Panc1 (cell line): ENCODE measurements around the gene P2RY6. TPM values are rescaled to one million over a fixed set of nuclear protein-coding genes. Genes with fewer than 3 reads are reported as not detected.

Source experiments
- ATAC-seq: fragments of 200-7000 bp; cut with Tn5 transposase; 2 replicates; pipeline ENCODE4 v1.9.1; 2020; ENCODE audit warnings: mild to moderate bottlenecking, moderate library complexity
- BruUV-seq: library from RNA; stranded (reverse); fragments of 400-500 nt; replicated peaks from 2 replicates; lab custom pipeline; 2021; lab: Mats Ljungman, UMichigan
- CTCF ChIA-PET: fragments of 300-600 bp; sonication (Branson Sonifier 250); formaldehyde crosslinking; loops from one replicate; lab custom pipeline; 2022; ENCODE audit warnings: antibody characterized with exemption; lab: Charles Lee
- POLR2A ChIA-PET: fragments of 300-600 bp; sonication (Branson Sonifier 250); formaldehyde crosslinking; loops from one replicate; lab custom pipeline; 2022; ENCODE audit warnings: antibody characterized with exemption; lab: Charles Lee
- DNase-seq: peaks from one replicate; pipeline ENCODE4 v3.0.0-alpha.2; 2010; ENCODE audit warnings: low read depth, low spot score
- H3K27ac ChIP-seq: 2 replicates; pipeline ENCODE4 v1.5.1; 2011; ENCODE audit warnings: mild to moderate bottlenecking, low read length, inconsistent platforms
- H3K27me3 ChIP-seq: fragments of 200-500 bp; sonication (Bioruptor generic); 2 replicates; pipeline ENCODE4 v1.6.0; 2014; ENCODE audit warnings: low read length, inconsistent platforms; ENCODE audit not compliant: control insufficient read depth, insufficient read depth
- H3K36me3 ChIP-seq: fragments of 200-500 bp; sonication (Bioruptor generic); 2 replicates; pipeline ENCODE4 v1.5.1; 2014; ENCODE audit warnings: inconsistent platforms, mild to moderate bottlenecking, low read length, moderate library complexity; ENCODE audit not compliant: control insufficient read depth, insufficient read depth
- H3K4me1 ChIP-seq: 2 replicates; pipeline ENCODE4 v1.5.1; 2011; ENCODE audit warnings: inconsistent platforms, mild to moderate bottlenecking, low read length, moderate library complexity; ENCODE audit not compliant: control insufficient read depth, insufficient read depth
- H3K4me3 ChIP-seq, 2 experiments: 2 replicates each; pipeline ENCODE4 v1.5.1; 2011 to 2012; ENCODE audit warnings: low read depth in 2 of 2, low read length in 2 of 2, mild to moderate bottlenecking in 2 of 2, inconsistent platforms in 1 of 2, moderate library complexity in 1 of 2
- H3K9me3 ChIP-seq: fragments of 200-500 bp; sonication (Bioruptor generic); 2 replicates; pipeline ENCODE4 v1.5.1; 2014; ENCODE audit warnings: low read depth, mild to moderate bottlenecking, inconsistent platforms, low read length, moderate library complexity; ENCODE audit not compliant: control insufficient read depth, insufficient read depth
- CTCF ChIP-seq: fragments of 450-650 bp; IDR thresholded peaks from 2 replicates; pipeline ENCODE4 v1.5.1; 2017; ENCODE audit warnings: mild to moderate bottlenecking
- POLR2AphosphoS5 ChIP-seq: IDR thresholded peaks from 2 replicates; pipeline ENCODE4 v1.6.1; 2012; ENCODE audit warnings: mild to moderate bottlenecking, low read depth, low read length, moderate library complexity
- REST ChIP-seq, 2 experiments: IDR thresholded peaks; 2 replicates each; pipeline ENCODE4 v1.6.1; 2011 to 2012; ENCODE audit warnings: low read depth in 2 of 2, control low read depth in 1 of 2, low read length in 1 of 2, mild to moderate bottlenecking in 1 of 2, moderate library complexity in 1 of 2; ENCODE audit not compliant: insufficient read depth in 1 of 2
- SIN3A ChIP-seq: IDR thresholded peaks from 2 replicates; pipeline ENCODE4 v1.6.1; 2012; ENCODE audit warnings: low read depth, mild to moderate bottlenecking, low read length, moderate library complexity, borderline replicate concordance; ENCODE audit not compliant: insufficient read depth
- TCF7L2 ChIP-seq: IDR thresholded peaks from 2 replicates; pipeline ENCODE4 v1.6.1; 2011; ENCODE audit warnings: mild to moderate bottlenecking, low read depth, low read length, inconsistent platforms
- in situ Hi-C: cut with HindIII; loops from 2 replicates; pipeline ENCODE4 v1.10.0; 2016; ENCODE audit warnings: low sequenced_read_pairs, low pct_unique_long_range_greater_than_20kb
- intact Hi-C: fragments of 100-400 bp; cut with micrococcal nuclease; formaldehyde crosslinking; loops from one replicate; pipeline ENCODE4 v1.10.0; 2022; ENCODE audit not compliant: unreplicated experiment
- total RNA-seq: library from RNA; stranded (reverse); gene quantifications from one replicate; pipeline ENCODE4 v1.2.1, GENCODE V29; 2021; ENCODE audit not compliant: unreplicated experiment

P2RY6 gene
- total RNA-seq, 1 experiment from 2014 or later: 0.59 TPM

- no peaks in the 10 kb centered on the region for H3K9me3 ChIP-seq
- TF ChIP-seq CTCF (no peak), REST (IDR thresholded peaks at IDR 0.05; ENCODE audit: insufficient read depth in 1 of 2, low read depth in 2 of 2, low read length in 1 of 2) (no peak), POLR2AphosphoS5 (no peak)
- H3K4me1 ChIP-seq: no peaks in the 10 kb centered on the region; the same call in 1 of the 2 replicates
- intact Hi-C loops: no loop called here
- H3K27ac ChIP-seq: no peak overlapping the region
- CTCF ChIA-PET: interaction anchor here (0.7 kb wide), 1 partner anchor 135 kb away, joined by 5 read pairs; no protein-coding TSS in a partner anchor
- ATAC-seq: no peak
- no peaks in the 10 kb centered on the region for H3K27me3 ChIP-seq
- POLR2A ChIA-PET: no interaction called here
- no peak overlapping the region for H3K4me3 ChIP-seq
- DNase-seq: no peak
- no peaks in the 10 kb centered on the region for H3K36me3 ChIP-seq
- BruUV-seq: no TSS peak
- in situ Hi-C loops: no loop called here
Measured at GRCh38 chr11:73249853-73250783, 22.0 kb upstream of the P2RY6 start.

GRCh38 chr11:73252577-73253191 lies 19.5 kb upstream of the P2RY6 start:
- no peaks in the 10 kb centered on the region for H3K27me3 ChIP-seq
- POLR2A ChIA-PET: interaction anchor here (0.7 kb wide), 1 partner anchor 342 kb away, joined by 5 read pairs; no protein-coding TSS in a partner anchor
- in situ Hi-C loops: no loop called here
- ATAC-seq (peak; percentile 52; the same call in 1 of the 2 replicates), DNase-seq (no peak)
- H3K27ac ChIP-seq: no peak overlapping the region
- CTCF ChIA-PET: no interaction called here
- BruUV-seq: no TSS peak
- no peaks in the 10 kb centered on the region for H3K9me3 ChIP-seq
- peaks cover 9% of the 10 kb centered on the region for H3K4me1 ChIP-seq
- TF ChIP-seq CTCF (no peak), REST (IDR thresholded peaks at IDR 0.05; ENCODE audit: insufficient read depth in 1 of 2, low read depth in 2 of 2, low read length in 1 of 2) (no peak), SIN3A (no peak), TCF7L2 (no peak), POLR2AphosphoS5 (no peak)
- intact Hi-C loops: no loop called here
- H3K4me3 ChIP-seq: no peak overlapping the region
- H3K36me3 ChIP-seq: no peaks in the 10 kb centered on the region
